Measurements from ENCODE around the gene SIGLEC12. TPM values are rescaled to one million over a fixed set of nuclear protein-coding genes. Genes with fewer than 3 reads are reported as not detected.

The SIGLEC12 gene
- total and polyA plus RNA-seq, 2 of the 13 experiments (the other 11 are each of a cell fraction or from before 2014, with no cell fraction given): not detected

GRCh38 chr19:51514866-51515481 is 13.4 kb upstream of the SIGLEC12 start (continued):
- TF ChIP-seq ZNF891 (CRISPR knock-in tag; IDR thresholded peaks at IDR 0.05) (no peak), ATM (IDR thresholded peaks at IDR 0.05; ENCODE audit: borderline replicate concordance) (no peak), SKIL (CRISPR knock-in tag; IDR thresholded peaks at IDR 0.05; ENCODE audit: borderline replicate concordance) (no peak), ZNF281 (CRISPR knock-in tag; IDR thresholded peaks at IDR 0.05; ENCODE audit: borderline replicate concordance) (no peak), ZNF609 (CRISPR knock-in tag; IDR thresholded peaks at IDR 0.05; ENCODE audit: borderline replicate concordance) (no peak), CHD4 (IDR thresholded peaks at IDR 0.05; ENCODE audit: borderline replicate concordance, low read length) (no peak), HMGA1 (CRISPR knock-in tag; conservative IDR thresholded peaks at IDR 0.05) (no peak), BCL3 (CRISPR knock-in tag; IDR thresholded peaks at IDR 0.05) (no peak), ZNF138 (CRISPR knock-in tag; IDR thresholded peaks at IDR 0.05; ENCODE audit: low read depth) (no peak), DNMT3B (CRISPR knock-in tag; conservative IDR thresholded peaks at IDR 0.05) (no peak), SMC3 (IDR thresholded peaks at IDR 0.05; ENCODE audit: low read length) (peak; percentile 73), ZBTB34 (CRISPR knock-in tag; IDR thresholded peaks at IDR 0.05) (no peak), MXD1 (CRISPR knock-in tag; IDR thresholded peaks at IDR 0.05) (no peak), SMAD1 (CRISPR knock-in tag; IDR thresholded peaks at IDR 0.05; ENCODE audit: borderline replicate concordance, low read depth) (no peak), TAF15 (IDR thresholded peaks at IDR 0.05; ENCODE audit: low read depth, low read length, poor library complexity, severe bottlenecking) (no peak), ZNF841 (CRISPR knock-in tag; IDR thresholded peaks at IDR 0.05; ENCODE audit: borderline replicate concordance) (no peak)

Measured in HepG2 (cell line).